ENCODE results near the gene NPHP3. TPM values are rescaled to one million over a fixed set of nuclear protein-coding genes. Genes with fewer than 3 reads are reported as not detected.

Gene NPHP3
- total and polyA plus RNA-seq, 4 donors: 3.0 to 19.7 (median 6.3) TPM

GRCh38 chr3:132669256-132669777, 52.9 kb downstream of the NPHP3 start:
- WGBS: 98% methylated on average over 5 of the region's 5 CpGs
- TF ChIP-seq SP1 (IDR thresholded peaks at IDR 0.05) (no peak), ATF3 (IDR thresholded peaks at IDR 0.05) (no peak), TAF1 (conservative IDR thresholded peaks at IDR 0.05) (no peak), RAD21 (IDR thresholded peaks at IDR 0.05) (no peak), ZBTB33 (IDR thresholded peaks at IDR 0.05) (no peak), HNF4A (conservative IDR thresholded peaks at IDR 0.05) (no peak), GABPA (IDR thresholded peaks at IDR 0.05 in 1 of 2, conservative IDR thresholded peaks at IDR 0.05 in 1 of 2) (no peak), REST (IDR thresholded peaks at IDR 0.05) (no peak)
- Histone ChIP-seq H3K4me3 (ENCODE audit: low read depth in 1 of 3, low read length in 3 of 3) (no peak overlapping the region), H3K9me3 (ENCODE audit: control insufficient read depth in 4 of 4, low read length in 3 of 4) (no peaks in the 10 kb centered on the region), H3K9ac (ENCODE audit: low read depth in 1 of 2, low read length in 2 of 2) (no peak overlapping the region), H3K27me3 (ENCODE audit: control insufficient read depth in 4 of 4, insufficient read depth in 4 of 4, low read length in 3 of 4) (no peaks in the 10 kb centered on the region), H3K36me3 (ENCODE audit: control insufficient read depth in 4 of 4, insufficient read depth in 3 of 4, low read depth in 1 of 4, low read length in 3 of 4) (peaks cover 4 to 32% (median 13%) of the 10 kb centered on the region in 4 donors), H3K27ac (ENCODE audit: low read depth in 1 of 2, low read length in 2 of 2) (no peak overlapping the region), H3K4me1 (ENCODE audit: control insufficient read depth in 4 of 4, insufficient read depth in 4 of 4, low read length in 3 of 4) (peaks cover 0 to 6% (median 5%) of the 10 kb centered on the region in 4 donors)
- DNase-seq (ENCODE audit: low spot score): no peak

GRCh38 chr3:132665230-132665745, 56.9 kb downstream of the NPHP3 start:
- Histone ChIP-seq H3K4me1 (ENCODE audit: control insufficient read depth in 4 of 4, insufficient read depth in 4 of 4, low read length in 3 of 4) (peaks cover 4 to 25% (median 18%) of the 10 kb centered on the region in 4 donors), H3K27me3 (ENCODE audit: control insufficient read depth in 4 of 4, insufficient read depth in 4 of 4, low read length in 3 of 4) (no peaks in the 10 kb centered on the region), H3K4me3 (ENCODE audit: low read depth in 1 of 3, low read length in 3 of 3) (no peak overlapping the region), H3K9ac (ENCODE audit: low read depth in 1 of 2, low read length in 2 of 2) (no peak overlapping the region), H3K36me3 (ENCODE audit: control insufficient read depth in 4 of 4, insufficient read depth in 3 of 4, low read depth in 1 of 4, low read length in 3 of 4) (peaks cover 0 to 11% (median 1%) of the 10 kb centered on the region in 4 donors), H3K9me3 (ENCODE audit: control insufficient read depth in 4 of 4, low read length in 3 of 4) (no peaks in the 10 kb centered on the region), H3K27ac (ENCODE audit: low read depth in 1 of 2, low read length in 2 of 2) (no peak overlapping the region)
- 48% methylated on average over 3 of the region's 3 CpGs for WGBS
- DNase-seq (ENCODE audit: low spot score): no peak
- TF ChIP-seq HNF4A (conservative IDR thresholded peaks at IDR 0.05) (peak in 1 of 2 donors; percentile 7), REST (IDR thresholded peaks at IDR 0.05) (no peak)

All from liver (tissue), 9 donors.